SK-N-SH treated with all-trans-retinoic acid at 6 μM for 48 hours (cell line): Measurements from ENCODE around the gene CCL17.
"Not testable (repeated sequence)": the region's sequence is repeated elsewhere in the genome, so short reads cannot be mapped to it uniquely, and the experiment has no call there.

Experiments
- ARNTL ChIP-seq: fragments of 450-650 bp; formaldehyde crosslinking; IDR thresholded peaks from 2 replicates; pipeline ENCODE4 v1.5.0; 2020; ENCODE audit warnings: low read depth, mild to moderate bottlenecking, moderate library complexity, borderline replicate concordance
- BACH2 ChIP-seq: fragments of 250-450 bp; sonication (Bioruptor Pico); IDR thresholded peaks from 2 replicates; pipeline ENCODE4 v1.9.0; 2021; ENCODE audit warnings: mild to moderate bottlenecking, borderline replicate concordance
- CSDC2 ChIP-seq: fragments of 250-450 bp; sonication (Bioruptor Pico); IDR thresholded peaks from 2 replicates; pipeline ENCODE4 v1.5.0; 2020; ENCODE audit warnings: mild to moderate bottlenecking, moderate library complexity
- ESRRG ChIP-seq: fragments of 250-450 bp; sonication (Bioruptor Pico); IDR thresholded peaks from 2 replicates; pipeline ENCODE4 v1.6.1; 2021; ENCODE audit warnings: mild to moderate bottlenecking
- GLIS3 ChIP-seq: fragments of 250-450 bp; sonication (Bioruptor Pico); IDR thresholded peaks from 2 replicates; pipeline ENCODE4 v1.5.0; 2020; ENCODE audit warnings: mild to moderate bottlenecking, moderate library complexity
- OSR1 ChIP-seq: fragments of 250-450 bp; sonication (Bioruptor Pico); IDR thresholded peaks from 2 replicates; pipeline ENCODE4 v1.8.0; 2022; ENCODE audit warnings: moderate library complexity, mild to moderate bottlenecking, inconsistent platforms
- SNAI2 ChIP-seq: fragments of 250-450 bp; sonication (Bioruptor Pico); IDR thresholded peaks from 2 replicates; pipeline ENCODE4 v1.5.0; 2020; ENCODE audit warnings: mild to moderate bottlenecking, moderate library complexity
- TOX ChIP-seq: fragments of 250-450 bp; sonication (Bioruptor Pico); IDR thresholded peaks from 2 replicates; pipeline ENCODE4 v1.8.0; 2021; ENCODE audit warnings: mild to moderate bottlenecking, moderate library complexity, borderline replicate concordance
- ZFP3 ChIP-seq: fragments of 250-450 bp; sonication (Bioruptor Pico); IDR thresholded peaks from 2 replicates; pipeline ENCODE4 v1.5.0; 2020; ENCODE audit warnings: mild to moderate bottlenecking, moderate library complexity
- ZFP30 ChIP-seq: fragments of 450-650 bp; formaldehyde crosslinking; IDR thresholded peaks from 2 replicates; pipeline ENCODE4 v1.5.0; 2022; ENCODE audit warnings: mild to moderate bottlenecking, moderate library complexity
- ZNF70 ChIP-seq: fragments of 450-650 bp; formaldehyde crosslinking; IDR thresholded peaks from 2 replicates; pipeline ENCODE4 v1.5.0; 2020; ENCODE audit warnings: mild to moderate bottlenecking, moderate library complexity
- TF ChIP-seq, protein P1 (sequence below): fragments of 250-450 bp; sonication (Bioruptor Pico); IDR thresholded peaks from 2 replicates; pipeline ENCODE4 v1.8.0; 2020; ENCODE audit warnings: mild to moderate bottlenecking, moderate library complexity, borderline replicate concordance
- TF ChIP-seq, protein P2 (sequence below): fragments of 250-450 bp; sonication (Bioruptor Pico); IDR thresholded peaks from 2 replicates; pipeline ENCODE4 v1.5.0; 2020; ENCODE audit warnings: mild to moderate bottlenecking, moderate library complexity

DNA sequence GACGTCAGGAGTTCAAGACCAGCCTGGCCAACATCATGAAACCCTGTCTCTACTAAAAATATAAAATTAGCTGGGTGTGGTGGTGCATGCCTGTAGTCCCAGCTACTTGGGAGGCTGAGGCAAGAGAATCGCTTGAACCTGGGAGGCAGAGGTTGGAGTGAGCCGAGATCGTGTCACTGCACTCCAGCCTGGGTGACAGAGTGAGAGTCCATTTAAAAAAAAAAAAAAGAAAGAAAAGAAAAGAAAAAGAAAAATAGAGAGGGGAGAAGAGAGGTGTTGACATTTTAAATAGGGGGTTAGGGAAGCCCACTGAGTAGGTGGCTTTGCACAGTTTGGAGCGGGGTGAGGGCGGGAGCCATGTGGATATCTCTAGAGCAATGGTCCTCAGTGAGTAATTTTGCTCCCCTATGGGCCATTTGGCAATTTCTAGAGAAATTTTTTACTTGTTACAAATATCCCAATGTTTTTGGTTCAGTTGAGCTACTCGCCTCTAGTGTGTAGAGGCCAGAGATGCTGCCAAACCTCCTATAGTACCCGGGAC, 29.6 kb upstream of the CCL17 start:
- not testable (repeated sequence) for TF ChIP-seq SNAI2; BACH2 (CRISPR knock-in tag); ESRRG (CRISPR knock-in tag); ARNTL; GLIS3 (CRISPR knock-in tag); CSDC2 (CRISPR knock-in tag); OSR1 (CRISPR knock-in tag); ZFP30 (CRISPR knock-in tag); TOX (CRISPR knock-in tag); ZNF70 (CRISPR knock-in tag); ZFP3 (CRISPR knock-in tag)
- TF ChIP-seq, protein P1, sequence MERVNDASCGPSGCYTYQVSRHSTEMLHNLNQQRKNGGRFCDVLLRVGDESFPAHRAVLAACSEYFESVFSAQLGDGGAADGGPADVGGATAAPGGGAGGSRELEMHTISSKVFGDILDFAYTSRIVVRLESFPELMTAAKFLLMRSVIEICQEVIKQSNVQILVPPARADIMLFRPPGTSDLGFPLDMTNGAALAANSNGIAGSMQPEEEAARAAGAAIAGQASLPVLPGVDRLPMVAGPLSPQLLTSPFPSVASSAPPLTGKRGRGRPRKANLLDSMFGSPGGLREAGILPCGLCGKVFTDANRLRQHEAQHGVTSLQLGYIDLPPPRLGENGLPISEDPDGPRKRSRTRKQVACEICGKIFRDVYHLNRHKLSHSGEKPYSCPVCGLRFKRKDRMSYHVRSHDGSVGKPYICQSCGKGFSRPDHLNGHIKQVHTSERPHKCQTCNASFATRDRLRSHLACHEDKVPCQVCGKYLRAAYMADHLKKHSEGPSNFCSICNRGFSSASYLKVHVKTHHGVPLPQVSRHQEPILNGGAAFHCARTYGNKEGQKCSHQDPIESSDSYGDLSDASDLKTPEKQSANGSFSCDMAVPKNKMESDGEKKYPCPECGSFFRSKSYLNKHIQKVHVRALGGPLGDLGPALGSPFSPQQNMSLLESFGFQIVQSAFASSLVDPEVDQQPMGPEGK (CRISPR knock-in tag) = not testable (repeated sequence)
- TF ChIP-seq, protein P2, sequence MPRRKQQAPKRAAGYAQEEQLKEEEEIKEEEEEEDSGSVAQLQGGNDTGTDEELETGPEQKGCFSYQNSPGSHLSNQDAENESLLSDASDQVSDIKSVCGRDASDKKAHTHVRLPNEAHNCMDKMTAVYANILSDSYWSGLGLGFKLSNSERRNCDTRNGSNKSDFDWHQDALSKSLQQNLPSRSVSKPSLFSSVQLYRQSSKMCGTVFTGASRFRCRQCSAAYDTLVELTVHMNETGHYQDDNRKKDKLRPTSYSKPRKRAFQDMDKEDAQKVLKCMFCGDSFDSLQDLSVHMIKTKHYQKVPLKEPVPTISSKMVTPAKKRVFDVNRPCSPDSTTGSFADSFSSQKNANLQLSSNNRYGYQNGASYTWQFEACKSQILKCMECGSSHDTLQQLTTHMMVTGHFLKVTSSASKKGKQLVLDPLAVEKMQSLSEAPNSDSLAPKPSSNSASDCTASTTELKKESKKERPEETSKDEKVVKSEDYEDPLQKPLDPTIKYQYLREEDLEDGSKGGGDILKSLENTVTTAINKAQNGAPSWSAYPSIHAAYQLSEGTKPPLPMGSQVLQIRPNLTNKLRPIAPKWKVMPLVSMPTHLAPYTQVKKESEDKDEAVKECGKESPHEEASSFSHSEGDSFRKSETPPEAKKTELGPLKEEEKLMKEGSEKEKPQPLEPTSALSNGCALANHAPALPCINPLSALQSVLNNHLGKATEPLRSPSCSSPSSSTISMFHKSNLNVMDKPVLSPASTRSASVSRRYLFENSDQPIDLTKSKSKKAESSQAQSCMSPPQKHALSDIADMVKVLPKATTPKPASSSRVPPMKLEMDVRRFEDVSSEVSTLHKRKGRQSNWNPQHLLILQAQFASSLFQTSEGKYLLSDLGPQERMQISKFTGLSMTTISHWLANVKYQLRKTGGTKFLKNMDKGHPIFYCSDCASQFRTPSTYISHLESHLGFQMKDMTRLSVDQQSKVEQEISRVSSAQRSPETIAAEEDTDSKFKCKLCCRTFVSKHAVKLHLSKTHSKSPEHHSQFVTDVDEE = not testable (repeated sequence)
